ENCODE results near the gene TSKU.

Gene TSKU

GRCh38 chr11:76770642-76771445, 12.3 kb upstream of the TSKU start:
- no peak for DNase-seq

DNA sequence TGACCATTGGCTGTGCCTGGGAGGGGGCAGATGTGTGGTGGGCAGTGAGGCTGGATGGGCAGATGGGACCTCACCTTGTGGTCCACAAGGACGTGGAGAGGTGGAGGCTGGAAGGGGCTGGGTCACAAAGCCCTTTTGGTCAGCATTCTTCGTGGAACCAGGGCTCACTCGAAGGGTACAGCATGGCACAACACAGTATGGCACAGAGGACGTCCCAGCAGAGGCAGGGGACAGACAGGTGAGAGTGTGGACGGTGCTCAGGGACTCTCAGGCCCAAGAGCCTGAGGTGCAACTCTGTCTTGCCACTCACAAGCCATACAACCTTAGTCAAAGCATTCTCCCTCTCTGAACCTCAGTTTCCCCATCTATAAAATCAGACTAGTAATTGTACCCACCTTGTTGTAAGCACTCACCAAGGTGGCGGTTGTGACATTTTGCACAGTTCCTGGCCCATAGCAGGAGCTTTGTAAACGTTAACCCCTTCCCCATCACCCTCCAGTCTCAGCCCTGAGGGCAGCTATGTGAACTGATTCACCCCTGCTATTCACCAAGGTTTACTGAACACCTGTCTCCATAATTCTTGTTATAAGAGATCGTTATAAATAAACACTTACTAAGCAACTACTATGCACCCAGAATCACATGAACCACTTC, 11.6 kb upstream of the TSKU start:
- DNase-seq: no peak

DNA sequence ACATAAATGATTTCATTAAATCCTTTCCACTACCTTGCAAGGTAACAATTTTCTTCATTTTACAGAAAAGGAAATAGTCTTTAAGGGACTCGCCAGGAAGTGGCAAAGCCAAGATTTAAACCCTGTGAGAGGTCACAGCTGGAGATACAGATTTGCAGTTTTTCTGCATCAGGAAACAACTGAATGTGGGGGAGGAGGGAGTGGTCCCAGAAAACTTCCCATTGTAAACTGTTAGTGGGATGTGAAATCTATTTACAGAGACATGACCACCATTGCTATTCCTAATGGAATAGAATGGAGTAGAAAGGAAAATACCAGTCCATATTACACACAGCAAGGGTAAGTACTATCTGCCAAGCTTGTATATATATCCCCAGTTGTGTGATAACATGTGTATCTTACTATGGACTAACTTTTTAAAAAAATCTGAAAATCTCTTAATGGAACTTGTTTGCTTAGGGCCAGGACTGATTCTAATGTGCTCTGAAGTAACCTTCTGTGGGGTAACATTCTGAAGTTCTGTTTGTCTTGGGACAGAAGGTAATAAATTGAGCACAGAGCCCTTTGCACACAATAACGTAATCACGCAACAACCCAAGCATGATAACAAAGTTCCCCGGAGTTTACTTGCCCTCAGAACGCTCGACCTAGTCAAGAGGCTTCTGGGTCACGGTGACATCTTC, 10.9 kb upstream of the TSKU start:
- DNase-seq: no peak

GRCh38 chr11:76772783-76773106, 10.4 kb upstream of the TSKU start:
- no peak for DNase-seq

- no peak for DNase-seq
Measured at GRCh38 chr11:76773921-76774361, 9.2 kb upstream of the TSKU start.

DNA sequence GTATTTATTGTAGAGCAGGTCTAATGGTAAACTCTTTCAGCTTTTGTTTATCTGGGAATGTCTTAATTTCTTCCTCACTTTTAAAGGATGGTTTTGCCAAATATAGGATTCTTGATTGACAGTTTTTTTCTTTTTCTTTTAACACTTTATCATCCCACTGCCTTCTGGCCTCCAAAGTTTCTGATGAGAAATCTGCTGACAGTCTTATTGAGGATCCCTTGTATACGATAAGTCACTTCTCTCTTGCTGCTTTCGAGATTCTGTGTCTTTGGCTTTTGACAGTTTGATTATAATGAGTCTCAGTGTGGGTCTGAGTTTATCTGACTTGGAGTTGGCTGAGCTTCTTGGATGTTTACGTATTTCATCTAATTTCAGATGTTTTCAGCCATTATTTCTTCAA, 6.7 kb upstream of the TSKU start:
- no peak for DNase-seq

- DNase-seq: no peak
Measured at GRCh38 chr11:76777305-76777704, 5.9 kb upstream of the TSKU start.

DNA sequence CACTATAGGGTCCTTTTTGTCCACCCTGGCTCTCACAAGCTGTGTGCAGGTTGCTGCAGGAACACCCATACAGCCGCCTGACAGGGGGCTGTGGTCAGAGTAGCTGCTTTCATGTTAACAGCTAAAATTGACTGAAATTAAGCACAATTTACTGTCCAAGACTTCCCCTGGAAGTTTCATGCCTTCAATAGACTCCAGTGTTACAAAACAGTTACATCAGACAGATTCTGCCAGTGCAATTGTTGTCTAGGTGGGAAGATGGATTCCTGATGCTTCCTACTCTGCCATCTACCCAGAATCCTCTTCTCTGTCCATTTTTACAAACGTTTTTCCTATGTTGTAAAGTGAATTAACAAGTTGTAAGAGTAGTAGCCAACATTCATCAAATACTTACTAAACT, 5.3 kb upstream of the TSKU start:
- no peak for DNase-seq

- no peak for DNase-seq
Measured at GRCh38 chr11:76778874-76779273, 4.3 kb upstream of the TSKU start.

DNA sequence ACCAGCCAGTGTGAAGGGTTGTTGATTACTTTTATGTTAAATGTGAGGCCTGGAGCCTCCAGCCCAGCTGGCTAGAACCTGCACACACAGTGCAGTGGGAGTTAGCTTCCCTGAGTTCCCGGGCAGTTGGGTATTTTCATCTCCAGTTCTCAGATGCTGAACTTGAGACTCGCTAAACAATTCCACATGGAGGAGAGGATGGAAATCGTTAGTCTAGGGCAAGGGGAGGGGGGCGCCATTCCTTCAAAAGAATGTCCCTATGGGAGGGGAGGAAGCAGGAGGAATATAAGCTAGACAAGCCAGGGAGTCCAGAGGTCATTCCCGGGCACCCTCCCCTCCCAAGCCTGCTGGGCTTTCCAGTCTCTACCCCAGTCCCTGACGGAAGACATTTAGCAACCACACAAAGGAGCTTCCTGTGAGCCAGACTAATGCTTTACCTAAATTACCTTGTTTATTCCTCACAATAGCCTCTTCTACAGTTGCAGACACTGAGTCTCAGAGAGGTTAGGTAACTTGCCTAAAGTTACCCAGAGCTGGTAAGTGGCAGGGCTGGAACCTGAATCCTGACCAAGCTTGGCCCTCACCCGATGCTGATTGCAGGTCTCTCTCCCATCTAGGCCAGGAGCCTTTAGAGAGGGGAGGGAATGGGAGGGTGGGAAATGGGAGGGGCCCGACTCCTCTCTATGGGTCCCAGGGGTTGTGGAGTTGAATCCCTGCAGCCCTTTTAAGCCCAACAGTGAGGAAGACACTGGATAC, 1.9 kb upstream of the TSKU start:
- DNase-seq: no peak

GRCh38 chr11:76781807-76782530, 1.2 kb upstream of the TSKU start:
- DNase-seq: no peak

- DNase-seq: no peak
Measured at GRCh38 chr11:76782531-76783293, 444 bp upstream of the TSKU start.

GRCh38 chr11:76783896-76784813, 999 bp downstream of the TSKU start:
- DNase-seq: no peak

DNA sequence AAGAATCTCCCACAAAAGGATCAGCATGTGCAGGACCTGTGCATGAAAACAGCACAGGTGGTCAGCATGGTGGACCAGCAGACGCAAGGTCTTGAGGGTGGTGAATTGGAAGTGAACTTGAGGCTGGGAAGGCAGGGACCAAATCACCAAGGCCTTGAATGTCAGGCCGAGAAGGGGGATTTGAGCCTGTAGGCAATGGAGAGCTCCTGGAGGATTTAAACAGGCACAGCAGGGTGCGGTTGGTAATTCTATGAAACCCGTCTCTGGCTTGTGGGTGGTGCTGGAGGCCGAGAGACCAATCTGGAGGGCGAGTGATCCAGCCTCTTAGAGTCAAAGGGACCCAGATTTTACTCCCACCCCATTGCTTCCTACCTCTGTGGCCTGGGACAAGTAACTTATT, 2.4 kb downstream of the TSKU start:
- no peak for DNase-seq

GRCh38 chr11:76786016-76786415, 2.9 kb downstream of the TSKU start:
- no peak for DNase-seq

DNA sequence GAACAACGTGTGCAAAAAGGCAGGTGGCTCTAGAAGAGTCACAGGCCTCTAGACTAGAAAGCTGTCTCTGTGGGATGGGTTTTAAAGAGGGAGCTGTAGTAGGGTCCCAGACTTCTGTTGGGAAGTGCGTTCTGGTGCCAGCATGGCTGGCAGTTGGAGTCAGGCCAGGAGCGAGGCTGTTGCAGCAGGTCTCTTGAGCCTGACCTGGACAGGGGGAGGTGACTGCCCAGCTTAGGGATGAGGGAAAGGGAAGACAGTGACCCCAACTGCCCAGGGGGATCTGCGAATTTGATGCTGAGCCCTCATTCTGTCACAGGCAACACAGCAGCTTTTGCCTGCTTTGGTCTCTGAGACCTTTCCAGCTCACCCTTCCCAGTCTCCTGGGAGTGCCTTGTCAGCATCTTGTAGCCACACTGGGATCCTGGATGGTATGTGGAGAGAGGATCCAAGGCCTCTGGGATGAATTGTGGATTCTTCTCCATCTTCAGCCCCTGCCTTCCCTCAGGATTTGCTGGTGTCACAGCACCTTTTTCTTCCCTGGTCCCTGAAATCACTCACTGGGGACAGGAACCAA, 3.4 kb downstream of the TSKU start:
- DNase-seq: no peak

- DNase-seq: no peak
Measured at GRCh38 chr11:76787271-76787670, 4.1 kb downstream of the TSKU start.

GRCh38 chr11:76787911-76788596, 4.9 kb downstream of the TSKU start:
- DNase-seq: peak; percentile 8

- DNase-seq: peak; percentile 16
Measured at GRCh38 chr11:76788661-76789442, 5.7 kb downstream of the TSKU start.
